GM23338 (cell line): Measurements from ENCODE around the gene TXNDC12. TPM values are rescaled to one million over a fixed set of nuclear protein-coding genes. Genes with fewer than 3 reads are reported as not detected.
A peak's percentile ranks its signal among the peaks of the same experiment; 100 is the strongest.
"Not testable (repeated sequence)": the region's sequence is repeated elsewhere in the genome, so short reads cannot be mapped to it uniquely, and the experiment has no call there.

Experiments
- ATAC-seq: fragments of 200-7000 bp; cut with Tn5 transposase; 3 replicates; pipeline ENCODE4 v1.9.1; 2020
- DNase-seq: peaks from one replicate; pipeline ENCODE4 v3.0.0-alpha.2; 2015; ENCODE audit warnings: low spot score
- H2AFZ ChIP-seq: fragments of 200-600 bp; sonication (generic); 2 replicates; pipeline ENCODE4 v1.8.0; 2016; ENCODE audit warnings: antibody characterized with exemption, mild to moderate bottlenecking, moderate library complexity
- H3F3A ChIP-seq: fragments of 200-600 bp; sonication (generic); replicated peaks from 2 replicates; pipeline ENCODE4 v1.8.0; 2017; ENCODE audit warnings: antibody characterized with exemption, mixed run types, low read depth
- H3K27ac ChIP-seq: fragments of 200-600 bp; sonication (generic); 2 replicates; pipeline ENCODE4 v1.6.1; 2016; ENCODE audit warnings: low read depth
- H3K27me3 ChIP-seq: fragments of 200-600 bp; sonication (generic); 2 replicates; pipeline ENCODE4 v1.8.0; 2016; ENCODE audit warnings: mild to moderate bottlenecking, mixed run types, moderate library complexity; ENCODE audit not compliant: insufficient read depth
- H3K36me3 ChIP-seq: fragments of 200-600 bp; sonication (generic); 2 replicates; pipeline ENCODE4 v1.8.0; 2016; ENCODE audit warnings: mild to moderate bottlenecking; ENCODE audit not compliant: insufficient read depth
- H3K4me1 ChIP-seq: fragments of 200-600 bp; sonication (generic); 2 replicates; pipeline ENCODE4 v1.8.0; 2016; ENCODE audit warnings: mild to moderate bottlenecking, moderate library complexity; ENCODE audit not compliant: insufficient read depth
- H3K4me2 ChIP-seq: fragments of 200-600 bp; sonication (generic); 2 replicates; pipeline ENCODE4 v1.7.1; 2017; ENCODE audit warnings: mixed run types
- H3K4me3 ChIP-seq: fragments of 200-600 bp; sonication (generic); 2 replicates; pipeline ENCODE4 v1.6.1; 2016; ENCODE audit warnings: mixed run types
- H3K79me2 ChIP-seq: fragments of 200-600 bp; sonication (generic); replicated peaks from 2 replicates; pipeline ENCODE4 v1.8.0; 2017; ENCODE audit warnings: mild to moderate bottlenecking; ENCODE audit not compliant: insufficient read depth
- H3K9me2 ChIP-seq: fragments of 200-600 bp; sonication (generic); 2 replicates; pipeline ENCODE4 v1.8.0; 2017; ENCODE audit not compliant: insufficient read depth
- H4K20me1 ChIP-seq: fragments of 200-600 bp; sonication (generic); replicated peaks from 2 replicates; pipeline ENCODE4 v1.8.0; 2017; ENCODE audit warnings: mild to moderate bottlenecking; ENCODE audit not compliant: insufficient read depth
- H3K27ac Mint-ChIP-seq: 2 replicates; pipeline ENCODE4 v1.8.0; 2020; ENCODE audit warnings: inconsistent platforms, mild to moderate bottlenecking, moderate library complexity, mixed read lengths
- H3K27me3 Mint-ChIP-seq: 3 replicates; pipeline ENCODE4 v1.8.0; 2022; ENCODE audit warnings: low read depth, mild to moderate bottlenecking, moderate library complexity, mixed read lengths, inconsistent platforms; ENCODE audit not compliant: insufficient read depth, poor library complexity
- H3K36me3 Mint-ChIP-seq: 3 replicates; pipeline ENCODE4 v1.8.0; 2021; ENCODE audit warnings: low read depth, mild to moderate bottlenecking, inconsistent platforms, moderate library complexity, mixed read lengths
- H3K4me1 Mint-ChIP-seq: 3 replicates; pipeline ENCODE4 v1.8.0; 2020; ENCODE audit warnings: mild to moderate bottlenecking, inconsistent platforms, mixed read lengths
- H3K4me3 Mint-ChIP-seq: 3 replicates; pipeline ENCODE4 v1.8.0; 2021; ENCODE audit warnings: moderate library complexity, mild to moderate bottlenecking, inconsistent platforms, mixed read lengths
- H3K9me3 Mint-ChIP-seq: 3 replicates; pipeline ENCODE4 v1.8.0; 2020; ENCODE audit warnings: moderate library complexity, mild to moderate bottlenecking, inconsistent platforms, mixed read lengths
- EZH2 ChIP-seq: fragments of 200-600 bp; sonication (generic); IDR thresholded peaks from one replicate; pipeline ENCODE4 v1.8.0; 2017; ENCODE audit warnings: antibody characterized with exemption, mild to moderate bottlenecking, low read depth; ENCODE audit not compliant: unreplicated experiment
- POLR2AphosphoS5 ChIP-seq: IDR thresholded peaks from 2 replicates; pipeline ENCODE4 v1.6.1; 2016; ENCODE audit warnings: antibody characterized with exemption, low read depth
- ZNF114 ChIP-seq: fragments of 250-450 bp; sonication (Bioruptor Pico); IDR thresholded peaks from 2 replicates; pipeline ENCODE4 v1.5.0; 2020; ENCODE audit warnings: mild to moderate bottlenecking, moderate library complexity
- ZNF331 ChIP-seq: fragments of 250-450 bp; sonication (Bioruptor Pico); IDR thresholded peaks from 2 replicates; pipeline ENCODE4 v1.5.0; 2020; ENCODE audit warnings: low read depth, mild to moderate bottlenecking, moderate library complexity
- ZNF462 ChIP-seq: fragments of 250-450 bp; sonication (Bioruptor Pico); IDR thresholded peaks from 2 replicates; pipeline ENCODE4 v1.5.0; 2020; ENCODE audit warnings: mild to moderate bottlenecking, moderate library complexity
- polyA plus RNA-seq: library from polyadenylated mRNA; unstranded; fragments of >200 nt; fragmentation: Nextera tagmentation; extraction: Ambion mirVana; gene quantifications from 2 replicates; pipeline ENCODE4 v1.2.1, GENCODE V29; 2016
- total RNA-seq: library from RNA; depleted of rRNA; stranded (reverse); fragments of >200 nt; shearing (Covaris generic); gene quantifications from 2 replicates; pipeline ENCODE4 v1.2.3, GENCODE V29; 2014

The TXNDC12 gene
- total and polyA plus RNA-seq, 2 experiments from 2014 or later, result 68.9 to 88.2 TPM

- TF ChIP-seq ZNF462 (CRISPR knock-in tag) (no peak), POLR2AphosphoS5 (no peak), EZH2 (no peak), ZNF331 (CRISPR knock-in tag) (no peak)
Observed at GRCh38 chr1:52032785-52033131, 22.2 kb downstream of the TXNDC12 start (continued).

- Histone ChIP-seq H4K20me1 (peaks cover 14% of the 10 kb centered on the region), H3K27ac (peak overlapping the region; percentile 57; the same call in 1 of the 2 replicates), H3K4me2 (peak overlapping the region; percentile 93), H3K4me1 (peaks cover 15% of the 10 kb centered on the region), H3F3A (peaks cover 6% of the 10 kb centered on the region), H2AFZ (peak overlapping the region; percentile 50; the same call in 1 of the 2 replicates), H3K9me2 (no peaks in the 10 kb centered on the region), H3K36me3 (peaks cover 3% of the 10 kb centered on the region; the same call in 1 of the 2 replicates), H3K4me3 (peak overlapping the region; percentile 78), H3K79me2 (peaks cover 30% of the 10 kb centered on the region), H3K27me3 (no peaks in the 10 kb centered on the region)
- ATAC-seq (no peak), DNase-seq (no peak)
- peaks cover 29% of the 10 kb centered on the region for H3K36me3 Mint-ChIP-seq
- no peak overlapping the region; the same call in 1 of the 2 replicates for H3K27ac Mint-ChIP-seq
- peak overlapping the region; percentile 91 for H3K4me3 Mint-ChIP-seq
- peaks cover 18% of the 10 kb centered on the region for H3K4me1 Mint-ChIP-seq
- H3K9me3 Mint-ChIP-seq, result no peaks in the 10 kb centered on the region
- peaks cover 3% of the 10 kb centered on the region for H3K27me3 Mint-ChIP-seq
- no peak for TF ChIP-seq ZNF114 (CRISPR knock-in tag)
Observed at GRCh38 chr1:52032124-52032784, 22.7 kb downstream of the TXNDC12 start.

GRCh38 chr1:52028839-52029238, 26.2 kb downstream of the TXNDC12 start:
- peaks cover 15% of the 10 kb centered on the region for H3K4me1 ChIP-seq
- not testable (repeated sequence) for H3K4me2 ChIP-seq, H2AFZ ChIP-seq, H3K27me3 ChIP-seq, H3K4me3 ChIP-seq, H3K9me2 ChIP-seq, H3K4me3 Mint-ChIP-seq, H3K27me3 Mint-ChIP-seq, ATAC-seq, H3K9me3 Mint-ChIP-seq, H3K27ac ChIP-seq, H3F3A ChIP-seq, H3K27ac Mint-ChIP-seq, DNase-seq
- H3K4me1 Mint-ChIP-seq, result peaks cover 15% of the 10 kb centered on the region
- H3K36me3 Mint-ChIP-seq, result peaks cover 44% of the 10 kb centered on the region
- peaks cover 30% of the 10 kb centered on the region for H3K79me2 ChIP-seq
- H3K36me3 ChIP-seq, result peaks cover 15% of the 10 kb centered on the region
- H4K20me1 ChIP-seq, result peaks cover 14% of the 10 kb centered on the region
